ENCODE data around the gene RANBP9. TPM values are rescaled to one million over a fixed set of nuclear protein-coding genes. Genes with fewer than 3 reads are reported as not detected.

The RANBP9 gene
- total and polyA plus RNA-seq, 9 of the 15 experiments (the other 6 are each of a cell fraction or from before 2014, with no cell fraction given): 27.5 to 130 (median 61.5) TPM

DNA sequence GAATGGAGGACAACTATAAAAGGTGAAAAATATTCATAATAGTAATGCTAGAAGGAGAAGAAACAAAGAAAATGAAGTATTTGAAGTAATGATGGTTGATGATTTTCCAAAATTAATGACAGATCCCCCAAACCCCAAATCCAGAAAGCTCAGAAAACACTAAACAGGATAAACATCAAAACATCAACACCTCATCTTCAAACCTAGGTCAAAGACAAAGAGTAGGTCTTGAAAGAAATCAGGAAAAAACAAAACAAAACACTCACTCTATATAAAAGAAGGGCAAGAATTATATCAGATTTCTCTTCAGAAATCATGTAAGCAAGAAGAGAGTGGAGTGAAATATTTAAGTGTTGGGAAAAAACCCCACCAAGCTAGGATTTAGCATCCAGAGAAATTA lies 38.7 kb downstream of the RANBP9 start (continued):
- TF ChIP-seq POLR3G (IDR thresholded peaks at IDR 0.05; ENCODE audit: extremely low read depth, insufficient read length, insufficient replicate concordance) (no peak), YBX1 (IDR thresholded peaks at IDR 0.05) (0 out of 2 replicates have a peak, but pooled peaks have one; percentile 23), BMI1 (IDR thresholded peaks at IDR 0.05; ENCODE audit: low read length) (no peak), BHLHE40 (IDR thresholded peaks at IDR 0.05; ENCODE audit: low read length) (no peak), ATF7 (IDR thresholded peaks at IDR 0.05) (no peak), TRIM24 (IDR thresholded peaks at IDR 0.05) (0 out of 4 replicates have a peak, but pooled peaks of 1 of the 2 experiments have one; percentile 13), SMAD4 (CRISPR knock-in tag; conservative IDR thresholded peaks at IDR 0.05) (no peak), DACH1 (IDR thresholded peaks at IDR 0.05; ENCODE audit: partially characterized antibody) (no peak), HMG20B (CRISPR knock-in tag; IDR thresholded peaks at IDR 0.05) (no peak), BCL6 (CRISPR knock-in tag; IDR thresholded peaks at IDR 0.05) (no peak), SRSF7 (optimal IDR thresholded peaks at IDR 0.05; ENCODE audit: low read depth, low read length) (no peak), ATF1 (CRISPR knock-in tag; IDR thresholded peaks at IDR 0.05) (no peak), ATF1 (tag; IDR thresholded peaks at IDR 0.05) (no peak), BCOR (IDR thresholded peaks at IDR 0.05) (0 out of 2 replicates have a peak, but pooled peaks have one; percentile 23), MIER1 (IDR thresholded peaks at IDR 0.05; ENCODE audit: low read depth) (peak; percentile 63; the same call in 1 of the 2 replicates), RBM39 (optimal IDR thresholded peaks at IDR 0.05; ENCODE audit: low read depth, low read length) (no peak), RBM17 (IDR thresholded peaks at IDR 0.05; ENCODE audit: borderline replicate concordance, low read depth, low read length) (no peak), HLTF (IDR thresholded peaks at IDR 0.05) (0 out of 2 replicates have a peak, but pooled peaks have one; percentile 16)
- TF ChIP-seq, protein P1, sequence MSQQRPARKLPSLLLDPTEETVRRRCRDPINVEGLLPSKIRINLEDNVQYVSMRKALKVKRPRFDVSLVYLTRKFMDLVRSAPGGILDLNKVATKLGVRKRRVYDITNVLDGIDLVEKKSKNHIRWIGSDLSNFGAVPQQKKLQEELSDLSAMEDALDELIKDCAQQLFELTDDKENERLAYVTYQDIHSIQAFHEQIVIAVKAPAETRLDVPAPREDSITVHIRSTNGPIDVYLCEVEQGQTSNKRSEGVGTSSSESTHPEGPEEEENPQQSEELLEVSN (IDR thresholded peaks at IDR 0.05; ENCODE audit: borderline replicate concordance in 1 of 2, extremely low read depth in 1 of 2, insufficient read depth in 1 of 2, insufficient read length in 1 of 2, low read depth in 1 of 2, low read length in 1 of 2, poor library complexity in 1 of 2, severe bottlenecking in 1 of 2): no peak
- TF ChIP-seq, protein P2, sequence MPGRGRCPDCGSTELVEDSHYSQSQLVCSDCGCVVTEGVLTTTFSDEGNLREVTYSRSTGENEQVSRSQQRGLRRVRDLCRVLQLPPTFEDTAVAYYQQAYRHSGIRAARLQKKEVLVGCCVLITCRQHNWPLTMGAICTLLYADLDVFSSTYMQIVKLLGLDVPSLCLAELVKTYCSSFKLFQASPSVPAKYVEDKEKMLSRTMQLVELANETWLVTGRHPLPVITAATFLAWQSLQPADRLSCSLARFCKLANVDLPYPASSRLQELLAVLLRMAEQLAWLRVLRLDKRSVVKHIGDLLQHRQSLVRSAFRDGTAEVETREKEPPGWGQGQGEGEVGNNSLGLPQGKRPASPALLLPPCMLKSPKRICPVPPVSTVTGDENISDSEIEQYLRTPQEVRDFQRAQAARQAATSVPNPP (IDR thresholded peaks at IDR 0.05; ENCODE audit: borderline replicate concordance, insufficient read depth, insufficient read length): no peak
- TF ChIP-seq, protein P3, sequence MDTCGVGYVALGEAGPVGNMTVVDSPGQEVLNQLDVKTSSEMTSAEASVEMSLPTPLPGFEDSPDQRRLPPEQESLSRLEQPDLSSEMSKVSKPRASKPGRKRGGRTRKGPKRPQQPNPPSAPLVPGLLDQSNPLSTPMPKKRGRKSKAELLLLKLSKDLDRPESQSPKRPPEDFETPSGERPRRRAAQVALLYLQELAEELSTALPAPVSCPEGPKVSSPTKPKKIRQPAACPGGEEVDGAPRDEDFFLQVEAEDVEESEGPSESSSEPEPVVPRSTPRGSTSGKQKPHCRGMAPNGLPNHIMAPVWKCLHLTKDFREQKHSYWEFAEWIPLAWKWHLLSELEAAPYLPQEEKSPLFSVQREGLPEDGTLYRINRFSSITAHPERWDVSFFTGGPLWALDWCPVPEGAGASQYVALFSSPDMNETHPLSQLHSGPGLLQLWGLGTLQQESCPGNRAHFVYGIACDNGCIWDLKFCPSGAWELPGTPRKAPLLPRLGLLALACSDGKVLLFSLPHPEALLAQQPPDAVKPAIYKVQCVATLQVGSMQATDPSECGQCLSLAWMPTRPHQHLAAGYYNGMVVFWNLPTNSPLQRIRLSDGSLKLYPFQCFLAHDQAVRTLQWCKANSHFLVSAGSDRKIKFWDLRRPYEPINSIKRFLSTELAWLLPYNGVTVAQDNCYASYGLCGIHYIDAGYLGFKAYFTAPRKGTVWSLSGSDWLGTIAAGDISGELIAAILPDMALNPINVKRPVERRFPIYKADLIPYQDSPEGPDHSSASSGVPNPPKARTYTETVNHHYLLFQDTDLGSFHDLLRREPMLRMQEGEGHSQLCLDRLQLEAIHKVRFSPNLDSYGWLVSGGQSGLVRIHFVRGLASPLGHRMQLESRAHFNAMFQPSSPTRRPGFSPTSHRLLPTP (IDR thresholded peaks at IDR 0.05; ENCODE audit: borderline replicate concordance, extremely low read depth, insufficient read length): no peak
- TF ChIP-seq, protein P4, sequence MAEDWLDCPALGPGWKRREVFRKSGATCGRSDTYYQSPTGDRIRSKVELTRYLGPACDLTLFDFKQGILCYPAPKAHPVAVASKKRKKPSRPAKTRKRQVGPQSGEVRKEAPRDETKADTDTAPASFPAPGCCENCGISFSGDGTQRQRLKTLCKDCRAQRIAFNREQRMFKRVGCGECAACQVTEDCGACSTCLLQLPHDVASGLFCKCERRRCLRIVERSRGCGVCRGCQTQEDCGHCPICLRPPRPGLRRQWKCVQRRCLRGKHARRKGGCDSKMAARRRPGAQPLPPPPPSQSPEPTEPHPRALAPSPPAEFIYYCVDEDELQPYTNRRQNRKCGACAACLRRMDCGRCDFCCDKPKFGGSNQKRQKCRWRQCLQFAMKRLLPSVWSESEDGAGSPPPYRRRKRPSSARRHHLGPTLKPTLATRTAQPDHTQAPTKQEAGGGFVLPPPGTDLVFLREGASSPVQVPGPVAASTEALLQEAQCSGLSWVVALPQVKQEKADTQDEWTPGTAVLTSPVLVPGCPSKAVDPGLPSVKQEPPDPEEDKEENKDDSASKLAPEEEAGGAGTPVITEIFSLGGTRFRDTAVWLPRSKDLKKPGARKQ (CRISPR knock-in tag; IDR thresholded peaks at IDR 0.05): no peak
- TF ChIP-seq, protein P5, sequence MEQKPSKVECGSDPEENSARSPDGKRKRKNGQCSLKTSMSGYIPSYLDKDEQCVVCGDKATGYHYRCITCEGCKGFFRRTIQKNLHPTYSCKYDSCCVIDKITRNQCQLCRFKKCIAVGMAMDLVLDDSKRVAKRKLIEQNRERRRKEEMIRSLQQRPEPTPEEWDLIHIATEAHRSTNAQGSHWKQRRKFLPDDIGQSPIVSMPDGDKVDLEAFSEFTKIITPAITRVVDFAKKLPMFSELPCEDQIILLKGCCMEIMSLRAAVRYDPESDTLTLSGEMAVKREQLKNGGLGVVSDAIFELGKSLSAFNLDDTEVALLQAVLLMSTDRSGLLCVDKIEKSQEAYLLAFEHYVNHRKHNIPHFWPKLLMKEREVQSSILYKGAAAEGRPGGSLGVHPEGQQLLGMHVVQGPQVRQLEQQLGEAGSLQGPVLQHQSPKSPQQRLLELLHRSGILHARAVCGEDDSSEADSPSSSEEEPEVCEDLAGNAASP (IDR thresholded peaks at IDR 0.05): no peak

Data from K562 (cell line).